Gastrocnemius medialis (tissue), 4 donors: ENCODE results near the gene RTP5. TPM values are rescaled to one million over a fixed set of nuclear protein-coding genes. Genes with fewer than 3 reads are reported as not detected.
A peak's percentile ranks its signal among the peaks of the same experiment; 100 is the strongest.

ENCODE experiments used
- ATAC-seq, 2 donors: fragments of 150-250 bp; one replicate each; pipeline ENCODE4 v1.9.1; 2016
- DNase-seq, 2 donors: peaks; one replicate each; pipeline ENCODE4 v3.0.0-alpha.2; 2019
- H3K27ac ChIP-seq, 4 donors: fragments of 200-600 bp; sonication (generic); 1 replicate in 1 of 4; 2 replicates in 3 of 4; pipeline ENCODE4 v1.5.1; 2016 to 2018; ENCODE audit warnings: mild to moderate bottlenecking in 2 of 4, moderate library complexity in 1 of 4
- H3K27me3 ChIP-seq, 3 donors: fragments of 200-600 bp; sonication (generic) in 2 of 3; 1 replicate in 1 of 3; 2 replicates in 2 of 3; pipeline versions ENCODE4 v1.5.1 to v1.6.0; 2016 to 2019; ENCODE audit warnings: mild to moderate bottlenecking in 1 of 3, moderate library complexity in 1 of 3
- H3K36me3 ChIP-seq, 2 donors: fragments of 200-600 bp; sonication (generic) in 1 of 2; one replicate each; pipeline ENCODE4 v1.5.1; 2017 to 2018
- H3K4me1 ChIP-seq, 2 donors: fragments of 200-600 bp; sonication (generic) in 1 of 2; one replicate each; pipeline ENCODE4 v1.5.1; 2016 to 2017; ENCODE audit warnings: mild to moderate bottlenecking in 2 of 2
- H3K4me3 ChIP-seq, 4 donors: fragments of 200-600 bp; sonication (generic) in 3 of 4; 1 replicate in 1 of 4; 2 replicates in 3 of 4; pipeline ENCODE4 v1.5.1; 2016 to 2019; ENCODE audit warnings: mild to moderate bottlenecking in 2 of 4
- H3K9me3 ChIP-seq, 3 donors: fragments of 200-600 bp; sonication (generic) in 2 of 3; 1 replicate in 1 of 3; 2 replicates in 2 of 3; pipeline ENCODE4 v1.5.1; 2016 to 2019
- POLR2A ChIP-seq, 2 donors: fragments of 450-650 bp; IDR thresholded peaks; one replicate each; pipeline ENCODE4 v1.6.1; 2017; ENCODE audit warnings: antibody characterized with exemption in 2 of 2, mild to moderate bottlenecking in 2 of 2, moderate library complexity in 2 of 2
- in situ Hi-C, 4 donors: fragments of 200-750 bp; cut with MboI; loops; one replicate each; pipeline versions ENCODE4 v1.15.0 to v1.8.0; 2017; ENCODE audit warnings: low sequenced_read_pairs in 4 of 4
- intact Hi-C: fragments of 100-400 bp; cut with DNase I; formaldehyde crosslinking; loops from one replicate; pipeline ENCODE4 v1.15.1; 2023; ENCODE audit warnings: low total_unique reads
- total RNA-seq, 4 donors: library from RNA; depleted of rRNA; stranded (reverse); fragments of >200 nt; gene quantifications; one replicate each; pipeline versions ENCODE4 v1.1.0 to v1.2.3, GENCODE V29; 2016
- TF ChIP-seq, protein P1 (sequence below), 5 experiments: fragments of 450-650 bp in 3 of 5; fragments of 200-600 bp in 2 of 5; sonication (generic) in 2 of 5; IDR thresholded peaks in 4 of 5; conservative IDR thresholded peaks in 1 of 5; 1 replicate in 4 of 5; 2 replicates in 1 of 5; pipeline ENCODE4 v1.5.1; 2016 to 2019; ENCODE audit warnings: antibody characterized with exemption in 5 of 5, mild to moderate bottlenecking in 3 of 5, moderate library complexity in 3 of 5

The RTP5 gene
- total RNA-seq, 4 donors from 2014 or later, result not detected

DNA sequence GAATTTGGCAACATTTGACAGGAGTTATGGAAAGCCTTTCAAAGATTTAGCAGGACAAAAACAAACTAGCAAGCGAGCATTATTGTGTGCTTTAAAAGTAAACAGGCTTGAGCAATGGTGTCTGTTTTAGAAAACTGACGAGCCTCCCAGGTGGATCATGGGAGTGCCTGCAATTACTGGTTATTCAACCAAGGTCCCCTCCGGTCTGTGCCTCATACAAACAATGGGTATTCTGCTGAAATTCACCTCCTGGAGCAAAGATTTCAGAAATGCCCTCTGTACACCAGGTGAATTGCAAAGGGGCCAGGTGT lies 22.4 kb downstream of the RTP5 start:
- Histone ChIP-seq H3K4me1 (no peaks in the 10 kb centered on the region), H3K36me3 (no peaks in the 10 kb centered on the region), H3K27me3 (peaks cover 0 to 10% (median 3%) of the 10 kb centered on the region in 3 donors), H3K27ac (peak overlapping the region in 1 of 4 donors; percentile 69), H3K4me3 (no peak overlapping the region), H3K9me3 (no peaks in the 10 kb centered on the region)
- no peak for ATAC-seq
- no peak for TF ChIP-seq POLR2A (IDR thresholded peaks at IDR 0.05)
- TF ChIP-seq, protein P1, sequence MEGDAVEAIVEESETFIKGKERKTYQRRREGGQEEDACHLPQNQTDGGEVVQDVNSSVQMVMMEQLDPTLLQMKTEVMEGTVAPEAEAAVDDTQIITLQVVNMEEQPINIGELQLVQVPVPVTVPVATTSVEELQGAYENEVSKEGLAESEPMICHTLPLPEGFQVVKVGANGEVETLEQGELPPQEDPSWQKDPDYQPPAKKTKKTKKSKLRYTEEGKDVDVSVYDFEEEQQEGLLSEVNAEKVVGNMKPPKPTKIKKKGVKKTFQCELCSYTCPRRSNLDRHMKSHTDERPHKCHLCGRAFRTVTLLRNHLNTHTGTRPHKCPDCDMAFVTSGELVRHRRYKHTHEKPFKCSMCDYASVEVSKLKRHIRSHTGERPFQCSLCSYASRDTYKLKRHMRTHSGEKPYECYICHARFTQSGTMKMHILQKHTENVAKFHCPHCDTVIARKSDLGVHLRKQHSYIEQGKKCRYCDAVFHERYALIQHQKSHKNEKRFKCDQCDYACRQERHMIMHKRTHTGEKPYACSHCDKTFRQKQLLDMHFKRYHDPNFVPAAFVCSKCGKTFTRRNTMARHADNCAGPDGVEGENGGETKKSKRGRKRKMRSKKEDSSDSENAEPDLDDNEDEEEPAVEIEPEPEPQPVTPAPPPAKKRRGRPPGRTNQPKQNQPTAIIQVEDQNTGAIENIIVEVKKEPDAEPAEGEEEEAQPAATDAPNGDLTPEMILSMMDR (IDR thresholded peaks at IDR 0.05 in 4 of 5, conservative IDR thresholded peaks at IDR 0.05 in 1 of 5), result no peak
- no peak for DNase-seq
- in situ Hi-C loops (no loop called here), intact Hi-C loops (no loop called here)

DNA sequence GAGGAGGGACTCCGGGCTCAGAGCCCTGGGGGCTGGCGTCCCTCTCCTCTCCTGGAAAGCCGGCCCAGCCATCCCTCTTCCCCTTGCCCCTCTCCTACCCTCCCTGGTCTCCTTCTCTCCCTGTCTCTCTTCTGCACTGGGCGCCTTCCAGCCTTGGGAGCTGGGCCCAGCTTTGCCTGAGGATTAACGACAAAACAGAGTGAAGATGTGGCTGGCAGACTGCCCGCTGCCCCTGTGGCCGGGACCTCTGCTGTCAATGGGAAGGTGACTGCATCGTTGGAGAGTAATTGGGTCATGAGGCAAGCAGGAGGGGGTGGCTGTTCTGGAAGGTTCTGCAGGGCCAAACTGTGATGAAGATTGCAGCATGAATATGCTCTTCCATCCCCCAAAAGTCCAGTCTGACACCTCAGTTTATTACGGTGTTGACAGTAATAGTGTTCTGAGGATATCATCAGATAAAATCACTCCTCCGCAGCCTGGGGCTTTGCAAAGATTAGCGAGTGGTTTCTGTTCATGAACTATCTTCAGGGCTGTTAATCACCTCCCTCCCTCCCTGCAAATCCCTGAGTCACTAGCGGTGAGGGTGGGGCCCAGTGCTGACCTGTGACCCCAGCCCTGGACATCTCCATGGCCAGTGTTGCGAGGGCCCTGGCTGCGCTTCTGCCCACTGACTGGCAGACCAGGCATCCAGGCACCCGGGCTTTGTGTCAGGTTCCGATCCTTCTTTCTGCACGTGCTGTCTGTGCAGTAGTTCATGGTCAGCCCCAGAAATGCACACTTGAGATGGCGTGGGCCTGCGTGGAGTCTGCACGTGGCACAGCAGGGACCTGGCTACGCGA lies 23.0 kb downstream of the RTP5 start:
- no peaks in the 10 kb centered on the region for H3K4me1 ChIP-seq
- TF ChIP-seq, protein P1 (IDR thresholded peaks at IDR 0.05 in 4 of 5, conservative IDR thresholded peaks at IDR 0.05 in 1 of 5), result no peak
- no peak for TF ChIP-seq POLR2A (IDR thresholded peaks at IDR 0.05)

DNA sequence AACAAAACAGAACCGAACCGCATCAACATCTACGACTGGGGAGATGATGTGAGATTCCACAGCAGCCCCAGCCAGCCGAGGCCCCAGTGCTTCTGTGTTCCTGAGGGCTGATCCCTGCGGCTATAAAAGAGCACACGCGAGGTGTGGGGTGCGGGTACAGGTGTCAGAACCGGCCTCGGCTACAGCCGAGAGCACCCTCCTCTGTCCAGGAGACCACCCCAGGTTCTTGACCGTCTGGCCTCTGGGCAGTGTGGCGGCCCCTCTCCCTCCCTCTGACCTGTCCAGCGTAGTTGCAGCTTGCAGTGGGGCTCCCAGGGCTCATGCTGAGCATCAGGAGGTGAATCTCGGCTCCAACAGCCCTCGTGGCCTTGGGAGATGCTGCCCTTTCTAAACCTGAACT lies 23.7 kb downstream of the RTP5 start:
- intact Hi-C loops (no loop called here), in situ Hi-C loops (no loop called here)
- Histone ChIP-seq H3K4me1 (no peaks in the 10 kb centered on the region), H3K36me3 (no peaks in the 10 kb centered on the region), H3K9me3 (no peaks in the 10 kb centered on the region), H3K27ac (no peak overlapping the region), H3K27me3 (peaks cover 0 to 10% (median 3%) of the 10 kb centered on the region in 3 donors), H3K4me3 (no peak overlapping the region)
- TF ChIP-seq, protein P1 (IDR thresholded peaks at IDR 0.05 in 4 of 5, conservative IDR thresholded peaks at IDR 0.05 in 1 of 5), result no peak
- no peak for TF ChIP-seq POLR2A (IDR thresholded peaks at IDR 0.05)
- DNase-seq (peak in 1 of 2 donors; percentile 5), ATAC-seq (no peak)

More for the DNA sequence above, 23.0 kb downstream of the RTP5 start:
- H3K27ac ChIP-seq, result peak overlapping the region in 1 of 4 donors; percentile 69
- H3K36me3 ChIP-seq, result no peaks in the 10 kb centered on the region
- DNase-seq (peak in 1 of 2 donors; percentile 11), ATAC-seq (no peak)
- no peak overlapping the region for H3K4me3 ChIP-seq
- intact Hi-C loops, result no loop called here
- H3K9me3 ChIP-seq, result no peaks in the 10 kb centered on the region
- in situ Hi-C loops, result no loop called here
- H3K27me3 ChIP-seq, result peaks cover 0 to 10% (median 3%) of the 10 kb centered on the region in 3 donors

DNA sequence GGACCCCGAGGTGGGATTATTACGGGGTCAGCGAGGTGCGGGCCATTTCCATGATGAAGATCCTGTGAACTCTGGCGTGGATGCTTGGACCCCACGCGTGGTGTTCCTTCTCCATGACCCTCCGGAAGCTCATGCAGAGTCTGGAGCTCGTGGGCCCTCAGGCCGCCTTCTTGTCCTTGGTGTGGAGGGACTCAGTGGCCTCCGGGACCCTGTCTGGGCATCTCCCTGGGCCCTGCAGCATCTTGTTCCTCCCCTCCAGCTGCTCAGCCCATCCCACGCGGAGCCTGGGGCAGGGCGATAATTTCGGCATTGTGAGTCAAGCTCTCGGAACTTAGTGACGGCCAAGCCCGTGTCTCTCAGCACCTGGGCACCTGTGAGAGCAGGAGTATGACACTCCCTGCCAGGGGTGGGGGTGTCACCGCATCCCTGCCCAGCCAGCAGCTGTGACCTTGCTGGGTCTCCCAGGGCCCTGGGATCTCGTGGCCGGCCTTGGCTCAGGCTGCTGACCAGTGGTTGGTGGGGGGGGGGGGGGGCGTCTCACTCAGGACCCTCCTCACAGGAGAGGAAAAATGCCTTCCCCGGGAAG lies 24.6 kb downstream of the RTP5 start:
- DNase-seq (peak in 1 of 2 donors; percentile 12), ATAC-seq (no peak)
- in situ Hi-C loops (no loop called here), intact Hi-C loops (no loop called here)
- TF ChIP-seq POLR2A (IDR thresholded peaks at IDR 0.05), result no peak
- TF ChIP-seq, protein P1 (IDR thresholded peaks at IDR 0.05 in 4 of 5, conservative IDR thresholded peaks at IDR 0.05 in 1 of 5), result no peak
- Histone ChIP-seq H3K4me3 (no peak overlapping the region), H3K4me1 (peaks cover 0 to 3% of the 10 kb centered on the region in 2 donors), H3K36me3 (no peaks in the 10 kb centered on the region), H3K9me3 (no peaks in the 10 kb centered on the region), H3K27me3 (peaks cover 3 to 7% (median 7%) of the 10 kb centered on the region in 3 donors), H3K27ac (peak overlapping the region in 1 of 4 donors; percentile 34)
